HepG2 (cell line): Measurements from ENCODE around the gene ECEL1. TPM values are rescaled to one million over a fixed set of nuclear protein-coding genes. Genes with fewer than 3 reads are reported as not detected.

Experiments used
- ATAC-seq: fragments of 200-7000 bp; cut with Tn5 transposase; 3 replicates; pipeline ENCODE4 v1.9.1; 2020; ENCODE audit warnings: mild to moderate bottlenecking, moderate library complexity
- BruUV-seq: library from RNA; stranded (reverse); fragments of 400-500 nt; replicated peaks from 2 replicates; lab custom pipeline; 2021; lab: Mats Ljungman, UMichigan
- CTCF ChIA-PET: fragments of 300-600 bp; formaldehyde crosslinking; extraction: SDS; loops from one replicate; lab custom pipeline; 2021; ENCODE audit warnings: low total read pairs, inconsistent platforms, low intra/inter-chr PET ratio; lab: Yijun Ruan, JAX
- POLR2A ChIA-PET: fragments of 350-600 bp; sonication (Branson Sonifier 250); formaldehyde crosslinking; loops from one replicate; lab custom pipeline; 2020; ENCODE audit warnings: antibody characterized with exemption, inconsistent platforms; lab: Yijun Ruan, JAX
- DNase-seq: peaks from one replicate; pipeline ENCODE4 v3.0.0-alpha.2; 2015; ENCODE audit warnings: low spot score
- FAIRE-seq: peaks from 3 replicates; lab custom pipeline; 2011; peaks lifted over from hg19 to GRCh38; lab: Jason Lieb, UNC
- H2AFZ ChIP-seq: one replicate; pipeline ENCODE4 v1.6.1; 2011; ENCODE audit warnings: low read length, inconsistent platforms
- H3K27ac ChIP-seq: fragments of 300-600 bp; 3 replicates; pipeline ENCODE4 v1.8.0; 2011; ENCODE audit warnings: mixed run types, mild to moderate bottlenecking, mixed read lengths, low read length, inconsistent platforms; ENCODE audit not compliant: insufficient read depth; ENCODE audit errors: extremely low read length
- H3K27me3 ChIP-seq, 2 experiments: fragments of 200-600 bp in 1 of 2; 2 replicates in 1 of 2; 3 replicates in 1 of 2; pipeline versions ENCODE4 v1.6.0 to v1.8.0; 2011; ENCODE audit warnings: low read length in 2 of 2, mild to moderate bottlenecking in 2 of 2, moderate library complexity in 2 of 2, inconsistent platforms in 1 of 2; ENCODE audit not compliant: insufficient read depth in 2 of 2, control insufficient read depth in 1 of 2
- H3K36me3 ChIP-seq, 2 experiments: fragments of 200-600 bp in 1 of 2; replicated peaks in 1 of 2; 2 replicates in 1 of 2; 3 replicates in 1 of 2; pipeline versions ENCODE4 v1.5.1 to v1.8.0; 2011; ENCODE audit warnings: low read length in 2 of 2, inconsistent platforms in 1 of 2; ENCODE audit not compliant: insufficient read depth in 2 of 2, control insufficient read depth in 1 of 2
- H3K4me1 ChIP-seq: 2 replicates; pipeline ENCODE4 v1.5.1; 2012; ENCODE audit warnings: low read length, inconsistent platforms; ENCODE audit not compliant: insufficient read depth
- H3K4me2 ChIP-seq: 2 replicates; pipeline ENCODE4 v1.6.0; 2011; ENCODE audit warnings: low read depth, low read length, inconsistent platforms
- H3K4me3 ChIP-seq, 3 experiments: fragments of 200-600 bp in 1 of 3; sonication (generic), shearing (Covaris generic) in 1 of 3; replicated peaks in 1 of 3; 2 replicates each; pipeline ENCODE4 v1.5.1; 2011 to 2016; ENCODE audit warnings: low read length in 3 of 3, inconsistent platforms in 2 of 3, low read depth in 2 of 3, mild to moderate bottlenecking in 2 of 3, control low read depth in 1 of 3, mixed read lengths in 1 of 3; ENCODE audit not compliant: insufficient read depth in 1 of 3
- H3K79me2 ChIP-seq: one replicate; pipeline ENCODE4 v1.6.1; 2011; ENCODE audit warnings: low read length, inconsistent platforms; ENCODE audit not compliant: insufficient read depth
- H3K9ac ChIP-seq: 2 replicates; pipeline ENCODE4 v1.6.0; 2011; ENCODE audit warnings: mild to moderate bottlenecking, low read depth, low read length, inconsistent platforms; ENCODE audit not compliant: insufficient read depth
- H3K9me3 ChIP-seq: 2 replicates; pipeline ENCODE4 v1.5.1; 2012; ENCODE audit warnings: mild to moderate bottlenecking, low read length
- H4K20me1 ChIP-seq: 2 replicates; pipeline ENCODE4 v1.6.0; 2011; ENCODE audit warnings: inconsistent platforms, mild to moderate bottlenecking, low read length, moderate library complexity; ENCODE audit not compliant: insufficient read depth
- PHF8 ChIP-seq: sonication (generic); formaldehyde crosslinking; IDR thresholded peaks from 2 replicates; pipeline ENCODE4 v1.5.0; 2020; ENCODE audit warnings: missing genetic modification reagents
- RCOR2 ChIP-seq: IDR thresholded peaks from 2 replicates; pipeline ENCODE4 v1.6.1; 2016; ENCODE audit warnings: missing biosample characterization, missing genetic modification reagents
- RFX1 ChIP-seq: fragments of 450-650 bp; IDR thresholded peaks from 2 replicates; pipeline ENCODE4 v1.6.1; 2017
- SIN3B ChIP-seq: fragments of 150-350 bp; IDR thresholded peaks from 2 replicates; pipeline ENCODE4 v1.6.1; 2014; ENCODE audit warnings: low read length
- TIGD3 ChIP-seq: sonication (generic); formaldehyde crosslinking; IDR thresholded peaks from 2 replicates; pipeline ENCODE4 v1.5.1; 2020; ENCODE audit warnings: mild to moderate bottlenecking, missing genetic modification reagents, borderline replicate concordance
- ZFP36L2 ChIP-seq: sonication (generic); formaldehyde crosslinking; IDR thresholded peaks from 2 replicates; pipeline ENCODE4 v1.4.0; 2020; ENCODE audit warnings: missing genetic modification reagents
- ZNF17 ChIP-seq: sonication (generic); formaldehyde crosslinking; IDR thresholded peaks from 2 replicates; pipeline ENCODE4 v1.5.0; 2020; ENCODE audit warnings: mild to moderate bottlenecking, missing genetic modification reagents
- ZNF3 ChIP-seq: IDR thresholded peaks from 2 replicates; pipeline ENCODE4 v1.7.0; 2017; ENCODE audit warnings: inconsistent platforms
- ZNF768 ChIP-seq: sonication (generic); formaldehyde crosslinking; IDR thresholded peaks from 2 replicates; pipeline ENCODE4 v1.4.0; 2020; ENCODE audit warnings: missing genetic modification reagents
- WGBS: methylation state at CpG from one replicate; pipeline ENCODE4 v1.1.6; 2017; ENCODE audit warnings: low lambda C conversion rate; 5-methylcytosine and 5-hydroxymethylcytosine counted together
- in situ Hi-C: cut with HindIII; loops from 2 replicates; pipeline ENCODE4 v1.10.0; 2017; ENCODE audit warnings: low pct_unique_long_range_greater_than_20kb; ENCODE audit not compliant: extremely low pct_ligation_motif_present
- intact Hi-C: fragments of 100-400 bp; cut with micrococcal nuclease; formaldehyde crosslinking; loops from one replicate; pipeline ENCODE4 v1.10.0; 2022; ENCODE audit not compliant: unreplicated experiment
- polyA plus RNA-seq, 8 experiments: library from polyadenylated mRNA; depleted of rRNA in 3 of 8; stranded (reverse) in 7 of 8; unstranded in 1 of 8; fragments of >200 nt; fragmentation: Illumina TruSeq in 4 of 8; extraction: Trizol in 4 of 8; gene quantifications; 2 replicates each; pipeline versions ENCODE4 v1.2.1 to v1.2.3, GENCODE V29; 2011 to 2016; ENCODE audit warnings: low read depth in 4 of 8, missing spikeins in 1 of 8, mixed read lengths in 1 of 8; ENCODE audit not compliant: insufficient read depth in 1 of 8
- total RNA-seq, 5 experiments: library from RNA; depleted of rRNA; stranded (reverse); fragments of >200 nt; fragmentation: Illumina TruSeq; extraction: Trizol; gene quantifications; 2 replicates each; pipeline ENCODE4 v1.2.3, GENCODE V29; 2016; ENCODE audit warnings: low read depth in 1 of 5
- TF ChIP-seq, protein P1 (sequence below): sonication (generic); formaldehyde crosslinking; IDR thresholded peaks from 2 replicates; pipeline ENCODE4 v1.4.0; 2020; ENCODE audit warnings: mild to moderate bottlenecking, missing genetic modification reagents
- TF ChIP-seq, protein P2 (sequence below): sonication (generic); formaldehyde crosslinking; conservative IDR thresholded peaks from 2 replicates; pipeline ENCODE4 v1.8.1; 2023; ENCODE audit warnings: missing genetic modification reagents

The ECEL1 gene
- total and polyA plus RNA-seq, 2 of the 13 experiments (the other 11 are each of a cell fraction or from before 2014, with no cell fraction given), result not detected

DNA sequence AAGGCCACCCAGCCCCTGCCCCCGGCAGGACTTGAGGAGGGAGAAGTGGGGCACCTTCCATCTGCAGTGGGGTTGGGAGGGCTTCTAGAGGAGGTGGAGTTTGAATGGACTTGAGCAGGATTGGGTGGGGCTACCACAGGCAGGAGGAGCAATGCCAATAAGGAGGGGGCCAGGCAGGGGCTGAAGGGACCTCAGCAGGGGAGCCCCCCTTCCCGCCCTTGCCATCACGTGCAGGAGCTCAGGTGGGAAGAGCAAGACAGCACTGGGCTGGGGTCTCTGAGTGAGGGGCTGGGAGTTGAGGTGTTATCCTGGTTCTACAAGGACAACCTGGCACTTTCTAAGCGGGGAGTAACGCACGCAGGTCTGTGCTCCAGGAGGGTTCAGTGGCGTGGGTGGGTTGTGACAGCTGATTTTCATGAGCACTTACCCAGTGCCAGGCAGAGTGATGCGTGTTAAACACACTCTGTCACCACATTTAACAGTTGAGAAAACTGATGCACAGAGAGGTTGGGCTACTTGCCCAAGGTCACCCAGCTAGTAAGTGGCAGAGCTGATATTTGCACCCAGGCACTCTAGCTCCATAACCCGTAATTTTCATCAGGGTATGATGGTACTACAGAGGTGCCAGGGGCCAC lies 43.1 kb upstream of the ECEL1 start:
- DNase-seq, result no peak
- in situ Hi-C loops, result no loop called here
- 26% methylated on average over 9 of the region's 9 CpGs for WGBS

DNA sequence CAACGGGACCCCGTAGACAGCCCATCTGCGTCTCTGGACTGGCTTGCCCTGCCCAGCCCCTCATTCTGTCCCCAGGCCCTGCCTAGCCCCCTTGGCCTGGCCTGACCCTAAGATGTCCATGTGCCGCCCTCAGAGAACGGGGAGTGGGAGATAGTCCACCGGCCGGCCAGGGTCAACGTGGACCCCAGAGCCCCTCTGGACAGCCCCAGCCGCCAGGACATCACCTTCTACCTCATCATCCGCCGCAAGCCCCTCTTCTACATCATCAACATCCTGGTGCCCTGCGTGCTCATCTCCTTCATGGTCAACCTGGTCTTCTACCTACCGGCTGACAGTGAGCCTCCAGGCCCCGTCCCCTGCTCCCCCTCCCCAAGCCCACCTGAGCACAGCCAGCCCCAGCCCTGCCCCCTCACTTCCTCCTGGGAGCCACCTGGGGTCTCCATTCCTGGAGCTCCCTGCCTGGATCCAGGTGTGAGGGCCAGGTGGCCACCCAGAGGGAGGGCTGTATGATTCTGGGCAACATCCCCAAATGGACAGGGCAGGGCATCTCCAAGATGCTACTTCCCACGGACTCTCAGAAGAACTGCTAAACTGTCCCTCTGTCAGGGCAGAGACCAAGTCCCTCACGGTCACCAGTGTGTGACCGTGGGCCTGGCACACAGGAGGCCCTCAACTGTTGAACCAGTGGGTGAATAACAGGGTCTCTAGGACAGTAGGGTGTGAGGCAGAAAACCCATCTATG lies 42.3 kb upstream of the ECEL1 start:
- no peak for FAIRE-seq
- ChIA-PET POLR2A (no interaction called here), CTCF (no interaction called here)
- Histone ChIP-seq H3K36me3 (no peaks in the 10 kb centered on the region), H3K9me3 (no peaks in the 10 kb centered on the region), H4K20me1 (no peaks in the 10 kb centered on the region), H3K9ac (no peak overlapping the region), H3K27me3 (peaks cover 22 to 69% of the 10 kb centered on the region in 2 experiments; a peak in 4 of 5 replicates), H3K4me2 (no peak overlapping the region), H3K79me2 (no peaks in the 10 kb centered on the region), H3K4me1 (peaks cover 24% of the 10 kb centered on the region), H2AFZ (no peak overlapping the region), H3K4me3 (no peak overlapping the region), H3K27ac (no peak overlapping the region)
- ATAC-seq, result no peak
- intact Hi-C loops, result loop anchor here (10.0 kb wide), 1 partner anchor 625 kb away; no protein-coding TSS in a partner anchor
- DNase-seq, result no peak
- 32% methylated on average over 17 of the region's 17 CpGs for WGBS
- in situ Hi-C loops, result no loop called here
- no TSS peak for BruUV-seq
- no peak for TF ChIP-seq ZNF17 (CRISPR knock-in tag)
- TF ChIP-seq PHF8 (CRISPR knock-in tag), result no peak
- TF ChIP-seq SIN3B, result no peak
- no peak for TF ChIP-seq RCOR2 (CRISPR knock-in tag)
- TF ChIP-seq RFX1, result no peak
- TF ChIP-seq, protein P1, sequence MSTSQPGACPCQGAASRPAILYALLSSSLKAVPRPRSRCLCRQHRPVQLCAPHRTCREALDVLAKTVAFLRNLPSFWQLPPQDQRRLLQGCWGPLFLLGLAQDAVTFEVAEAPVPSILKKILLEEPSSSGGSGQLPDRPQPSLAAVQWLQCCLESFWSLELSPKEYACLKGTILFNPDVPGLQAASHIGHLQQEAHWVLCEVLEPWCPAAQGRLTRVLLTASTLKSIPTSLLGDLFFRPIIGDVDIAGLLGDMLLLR (CRISPR knock-in tag), result no peak
- no peak for TF ChIP-seq ZFP36L2
- no peak for TF ChIP-seq TIGD3 (CRISPR knock-in tag)

More for the DNA sequence above, 43.1 kb upstream of the ECEL1 start:
- Histone ChIP-seq H3K4me3 (no peak overlapping the region), H3K9ac (no peak overlapping the region), H3K79me2 (no peaks in the 10 kb centered on the region), H3K27ac (no peak overlapping the region), H3K4me2 (no peak overlapping the region), H3K4me1 (peaks cover 18% of the 10 kb centered on the region; the same call in 1 of the 2 replicates), H2AFZ (no peak overlapping the region), H3K27me3 (peaks cover 20 to 69% of the 10 kb centered on the region in 2 experiments; a peak in 4 of 5 replicates), H4K20me1 (no peaks in the 10 kb centered on the region), H3K9me3 (no peaks in the 10 kb centered on the region), H3K36me3 (no peaks in the 10 kb centered on the region)
- intact Hi-C loops, result no loop called here
- no TSS peak for BruUV-seq
- CTCF ChIA-PET, result no interaction called here
- POLR2A ChIA-PET, result no interaction called here
- TF ChIP-seq, protein P2, sequence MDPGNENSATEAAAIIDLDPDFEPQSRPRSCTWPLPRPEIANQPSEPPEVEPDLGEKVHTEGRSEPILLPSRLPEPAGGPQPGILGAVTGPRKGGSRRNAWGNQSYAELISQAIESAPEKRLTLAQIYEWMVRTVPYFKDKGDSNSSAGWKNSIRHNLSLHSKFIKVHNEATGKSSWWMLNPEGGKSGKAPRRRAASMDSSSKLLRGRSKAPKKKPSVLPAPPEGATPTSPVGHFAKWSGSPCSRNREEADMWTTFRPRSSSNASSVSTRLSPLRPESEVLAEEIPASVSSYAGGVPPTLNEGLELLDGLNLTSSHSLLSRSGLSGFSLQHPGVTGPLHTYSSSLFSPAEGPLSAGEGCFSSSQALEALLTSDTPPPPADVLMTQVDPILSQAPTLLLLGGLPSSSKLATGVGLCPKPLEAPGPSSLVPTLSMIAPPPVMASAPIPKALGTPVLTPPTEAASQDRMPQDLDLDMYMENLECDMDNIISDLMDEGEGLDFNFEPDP (CRISPR knock-in tag), result 0 out of 2 replicates have a peak, but pooled peaks have one; percentile 56
- TF ChIP-seq ZNF3 (no peak), ZNF768 (peak; percentile 95)
- ATAC-seq (no peak), FAIRE-seq (no peak)
